Panc1 (cell line): ENCODE measurements around the gene GRID1.

Source experiments
- POLR2AphosphoS5 ChIP-seq: IDR thresholded peaks from 2 replicates; pipeline ENCODE4 v1.6.1; 2012; ENCODE audit warnings: mild to moderate bottlenecking, low read depth, low read length, moderate library complexity
- SIN3A ChIP-seq: IDR thresholded peaks from 2 replicates; pipeline ENCODE4 v1.6.1; 2012; ENCODE audit warnings: low read depth, mild to moderate bottlenecking, low read length, moderate library complexity, borderline replicate concordance; ENCODE audit not compliant: insufficient read depth
- TCF7L2 ChIP-seq: IDR thresholded peaks from 2 replicates; pipeline ENCODE4 v1.6.1; 2011; ENCODE audit warnings: mild to moderate bottlenecking, low read depth, low read length, inconsistent platforms
- TF ChIP-seq, protein P1 (sequence below): fragments of 450-650 bp; IDR thresholded peaks from 2 replicates; pipeline ENCODE4 v1.5.1; 2017; ENCODE audit warnings: mild to moderate bottlenecking
- TF ChIP-seq, protein P2 (sequence below), 2 experiments: IDR thresholded peaks; 2 replicates each; pipeline ENCODE4 v1.6.1; 2011 to 2012; ENCODE audit warnings: low read depth in 2 of 2, control low read depth in 1 of 2, low read length in 1 of 2, mild to moderate bottlenecking in 1 of 2, moderate library complexity in 1 of 2; ENCODE audit not compliant: insufficient read depth in 1 of 2

DNA sequence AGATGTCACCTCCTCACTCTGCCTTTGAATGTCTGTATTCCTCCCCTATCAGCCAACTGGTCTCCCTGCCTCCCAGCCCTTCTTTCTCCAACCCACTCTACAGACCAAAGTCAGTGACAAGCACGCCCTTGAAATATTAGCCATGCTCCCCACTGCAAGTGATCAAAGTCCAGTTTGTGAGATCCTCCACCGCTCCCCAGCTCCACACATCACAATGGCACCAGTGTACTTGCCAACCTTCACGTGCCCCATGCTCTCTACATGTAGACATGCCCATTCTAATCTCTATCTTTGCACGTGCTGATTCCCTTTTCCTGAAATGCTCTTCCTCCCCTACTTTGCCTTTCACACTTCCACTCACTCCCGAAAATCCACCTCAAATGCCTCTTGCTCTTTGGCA is 150.9 kb downstream of the GRID1 start:
- TF ChIP-seq, protein P1, sequence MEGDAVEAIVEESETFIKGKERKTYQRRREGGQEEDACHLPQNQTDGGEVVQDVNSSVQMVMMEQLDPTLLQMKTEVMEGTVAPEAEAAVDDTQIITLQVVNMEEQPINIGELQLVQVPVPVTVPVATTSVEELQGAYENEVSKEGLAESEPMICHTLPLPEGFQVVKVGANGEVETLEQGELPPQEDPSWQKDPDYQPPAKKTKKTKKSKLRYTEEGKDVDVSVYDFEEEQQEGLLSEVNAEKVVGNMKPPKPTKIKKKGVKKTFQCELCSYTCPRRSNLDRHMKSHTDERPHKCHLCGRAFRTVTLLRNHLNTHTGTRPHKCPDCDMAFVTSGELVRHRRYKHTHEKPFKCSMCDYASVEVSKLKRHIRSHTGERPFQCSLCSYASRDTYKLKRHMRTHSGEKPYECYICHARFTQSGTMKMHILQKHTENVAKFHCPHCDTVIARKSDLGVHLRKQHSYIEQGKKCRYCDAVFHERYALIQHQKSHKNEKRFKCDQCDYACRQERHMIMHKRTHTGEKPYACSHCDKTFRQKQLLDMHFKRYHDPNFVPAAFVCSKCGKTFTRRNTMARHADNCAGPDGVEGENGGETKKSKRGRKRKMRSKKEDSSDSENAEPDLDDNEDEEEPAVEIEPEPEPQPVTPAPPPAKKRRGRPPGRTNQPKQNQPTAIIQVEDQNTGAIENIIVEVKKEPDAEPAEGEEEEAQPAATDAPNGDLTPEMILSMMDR, result no peak
- no peak for TF ChIP-seq POLR2AphosphoS5
- no peak for TF ChIP-seq SIN3A
- TF ChIP-seq, protein P2, sequence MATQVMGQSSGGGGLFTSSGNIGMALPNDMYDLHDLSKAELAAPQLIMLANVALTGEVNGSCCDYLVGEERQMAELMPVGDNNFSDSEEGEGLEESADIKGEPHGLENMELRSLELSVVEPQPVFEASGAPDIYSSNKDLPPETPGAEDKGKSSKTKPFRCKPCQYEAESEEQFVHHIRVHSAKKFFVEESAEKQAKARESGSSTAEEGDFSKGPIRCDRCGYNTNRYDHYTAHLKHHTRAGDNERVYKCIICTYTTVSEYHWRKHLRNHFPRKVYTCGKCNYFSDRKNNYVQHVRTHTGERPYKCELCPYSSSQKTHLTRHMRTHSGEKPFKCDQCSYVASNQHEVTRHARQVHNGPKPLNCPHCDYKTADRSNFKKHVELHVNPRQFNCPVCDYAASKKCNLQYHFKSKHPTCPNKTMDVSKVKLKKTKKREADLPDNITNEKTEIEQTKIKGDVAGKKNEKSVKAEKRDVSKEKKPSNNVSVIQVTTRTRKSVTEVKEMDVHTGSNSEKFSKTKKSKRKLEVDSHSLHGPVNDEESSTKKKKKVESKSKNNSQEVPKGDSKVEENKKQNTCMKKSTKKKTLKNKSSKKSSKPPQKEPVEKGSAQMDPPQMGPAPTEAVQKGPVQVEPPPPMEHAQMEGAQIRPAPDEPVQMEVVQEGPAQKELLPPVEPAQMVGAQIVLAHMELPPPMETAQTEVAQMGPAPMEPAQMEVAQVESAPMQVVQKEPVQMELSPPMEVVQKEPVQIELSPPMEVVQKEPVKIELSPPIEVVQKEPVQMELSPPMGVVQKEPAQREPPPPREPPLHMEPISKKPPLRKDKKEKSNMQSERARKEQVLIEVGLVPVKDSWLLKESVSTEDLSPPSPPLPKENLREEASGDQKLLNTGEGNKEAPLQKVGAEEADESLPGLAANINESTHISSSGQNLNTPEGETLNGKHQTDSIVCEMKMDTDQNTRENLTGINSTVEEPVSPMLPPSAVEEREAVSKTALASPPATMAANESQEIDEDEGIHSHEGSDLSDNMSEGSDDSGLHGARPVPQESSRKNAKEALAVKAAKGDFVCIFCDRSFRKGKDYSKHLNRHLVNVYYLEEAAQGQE (IDR thresholded peaks at IDR 0.05; ENCODE audit: insufficient read depth in 1 of 2, low read depth in 2 of 2, low read length in 1 of 2), result no peak
- no peak for TF ChIP-seq TCF7L2
